Left hindlimb (tissue), 1 donor: ENCODE results near the gene JARID2.
"Not testable (repeated sequence)": the region's sequence is repeated elsewhere in the genome, so short reads cannot be mapped to it uniquely, and the experiment has no call there.

Source experiments
- DNase-seq: peaks from one replicate; pipeline ENCODE4 v3.0.0-alpha.2; 2018

The JARID2 gene

DNA sequence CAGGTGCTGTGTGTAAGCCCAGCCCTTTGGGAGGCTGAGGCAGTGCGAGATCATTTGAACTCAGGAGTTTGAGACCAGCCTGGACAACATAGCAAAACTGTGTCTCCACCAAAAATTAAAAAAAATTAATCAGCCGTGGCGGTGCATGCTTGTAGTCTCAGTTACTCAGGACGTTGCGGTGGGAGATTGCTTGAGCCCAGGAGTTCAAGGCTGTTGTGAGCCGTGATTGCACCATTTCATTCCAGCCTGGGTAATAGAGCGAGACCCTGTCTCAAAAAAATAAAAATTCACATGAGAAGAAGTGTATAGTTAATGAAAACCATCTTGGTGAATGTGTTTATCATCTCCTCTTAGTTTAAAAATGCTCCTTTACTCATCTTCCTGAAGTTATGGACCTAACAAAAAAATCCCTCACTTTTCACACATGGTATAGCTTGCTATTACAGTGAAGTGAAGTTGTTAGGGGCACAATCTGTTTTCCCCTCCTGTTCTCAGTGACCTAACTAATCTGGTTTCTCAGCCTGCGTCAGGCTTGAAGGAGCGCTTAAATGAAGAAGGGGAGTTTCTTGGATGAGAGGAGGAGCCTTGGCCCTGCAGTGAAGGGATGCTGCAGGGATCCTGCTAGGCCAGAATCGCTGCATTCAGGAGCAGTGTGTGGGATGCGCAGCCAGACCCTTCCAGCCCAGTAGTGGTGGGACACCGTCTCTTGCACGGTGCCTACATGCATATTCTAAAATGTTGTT is 45.3 kb downstream of the JARID2 start:
- no peak for DNase-seq

DNA sequence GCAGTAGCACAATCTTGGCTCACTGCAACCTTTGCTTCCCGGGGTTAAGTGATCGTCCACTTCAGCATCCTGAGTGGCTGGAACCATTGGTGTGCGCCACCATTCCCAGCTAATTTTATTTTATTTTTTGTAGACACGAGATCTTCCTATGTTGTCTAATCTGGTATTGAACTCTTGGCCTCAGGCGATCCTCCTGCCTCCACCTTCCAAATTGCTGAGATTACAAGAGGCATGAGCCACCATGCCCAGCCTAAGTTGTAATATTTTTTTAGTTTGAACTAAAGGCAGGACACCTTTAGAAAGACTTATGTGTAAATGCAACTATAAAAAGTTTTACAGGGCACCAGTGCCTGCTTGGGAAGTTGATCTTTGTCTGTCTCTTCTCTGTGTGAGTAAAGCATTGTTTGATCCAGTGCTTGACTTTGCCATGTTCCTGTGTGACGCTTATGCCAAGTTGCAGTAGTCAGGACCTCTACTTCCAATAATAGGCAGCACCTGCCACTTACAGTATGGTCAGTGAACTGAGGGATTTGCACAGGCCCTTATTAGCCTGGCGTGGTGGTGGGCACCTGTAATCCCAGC is 46.9 kb downstream of the JARID2 start:
- DNase-seq: no peak

DNA sequence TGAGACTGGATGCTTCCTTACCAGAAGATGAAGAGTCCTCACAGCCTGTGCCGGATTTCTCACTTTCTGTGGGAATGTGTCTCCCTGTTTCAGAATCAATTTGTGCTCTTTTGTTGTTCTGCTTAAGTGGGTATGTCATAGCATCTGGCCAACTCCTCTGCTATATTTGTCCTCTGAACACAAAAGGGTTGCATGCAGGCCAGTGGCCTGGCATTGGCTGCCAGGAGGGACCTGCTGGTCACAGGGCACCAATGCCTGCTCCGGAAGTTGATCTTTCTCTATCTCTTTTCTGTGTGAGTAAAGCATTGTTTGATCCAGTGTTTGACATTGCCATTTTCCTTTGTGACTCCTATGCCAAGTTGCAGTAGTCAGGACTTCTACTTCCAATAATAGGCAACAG is 47.8 kb downstream of the JARID2 start:
- DNase-seq: no peak

DNA sequence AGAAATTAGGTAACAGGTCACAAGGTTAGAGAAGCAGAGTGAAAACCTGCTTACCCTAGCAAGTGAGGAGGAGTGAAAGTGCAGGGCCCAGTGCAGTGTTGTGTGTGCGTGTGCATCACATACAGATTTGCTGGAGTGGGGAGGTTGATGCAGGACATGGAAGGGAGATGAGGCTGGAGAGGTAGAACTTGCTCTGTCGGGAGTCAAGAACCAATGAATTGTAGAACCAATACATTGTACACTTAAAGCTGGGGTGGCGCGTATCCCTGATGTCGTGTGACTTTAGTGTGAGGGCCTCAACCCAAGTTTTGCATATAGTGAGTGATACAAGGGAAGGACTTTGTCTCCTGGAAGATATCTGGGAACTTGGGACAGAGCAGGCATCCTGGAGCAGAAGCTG is 48.6 kb downstream of the JARID2 start:
- DNase-seq: no peak

- no peak for DNase-seq
Measured at GRCh38 chr6:15296249-15296648, 50.4 kb downstream of the JARID2 start.

GRCh38 chr6:15296735-15297134 is 50.9 kb downstream of the JARID2 start:
- no peak for DNase-seq

DNA sequence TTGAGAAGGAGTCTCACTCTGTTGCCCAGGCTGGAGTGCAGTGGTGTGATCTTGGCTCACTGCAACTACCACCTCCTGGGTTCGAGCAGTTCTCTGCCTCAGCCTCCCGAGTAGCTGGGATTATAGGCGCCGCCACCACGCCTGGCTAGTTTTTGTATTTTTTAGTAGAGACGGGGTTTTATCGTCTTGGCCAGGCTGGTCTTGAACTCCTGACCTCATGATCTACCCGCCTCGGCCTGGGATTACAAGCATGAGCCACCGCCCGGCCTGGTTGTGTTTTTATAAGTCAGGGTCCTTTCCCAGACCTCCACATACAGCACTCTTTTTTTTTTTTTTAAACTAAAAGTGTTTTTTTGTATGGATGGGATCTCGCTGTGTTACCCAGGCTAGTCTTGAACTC is 51.3 kb downstream of the JARID2 start:
- DNase-seq: not testable (repeated sequence)

DNA sequence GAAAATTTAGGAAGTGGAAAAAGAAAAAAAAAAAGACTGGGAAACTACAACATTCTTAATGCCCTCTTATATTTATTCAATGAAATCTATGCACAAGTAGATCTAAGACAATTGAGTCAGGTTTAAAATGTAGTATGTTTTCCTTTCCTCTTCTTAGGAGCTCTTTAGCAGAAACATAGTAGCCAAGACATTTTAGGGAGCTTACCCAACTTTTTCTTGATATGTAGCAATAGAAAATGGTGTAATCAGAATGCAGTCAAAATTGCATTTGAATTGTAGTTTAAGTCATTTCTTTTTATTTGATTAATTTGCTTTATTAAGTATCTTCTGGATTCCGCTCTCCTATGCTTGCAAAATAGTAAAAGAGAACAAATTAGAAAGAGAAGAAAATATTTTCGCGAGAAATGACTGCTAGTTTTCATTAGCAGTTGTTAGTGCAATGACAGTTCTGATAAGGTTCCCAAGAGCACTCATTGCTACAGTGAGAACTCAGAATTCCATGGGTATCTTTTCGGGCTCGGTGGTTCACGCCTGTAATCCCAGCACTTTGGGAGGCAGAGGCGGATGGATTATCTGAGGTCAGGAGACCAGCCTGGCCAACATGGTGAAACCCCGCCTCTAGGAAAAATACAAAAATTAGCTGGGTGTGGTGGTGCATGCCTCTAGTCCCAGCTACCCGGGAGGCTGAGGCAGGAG is 52.2 kb downstream of the JARID2 start:
- DNase-seq: no peak

- no peak for DNase-seq
Measured at GRCh38 chr6:15299430-15300131, 53.7 kb downstream of the JARID2 start.

DNA sequence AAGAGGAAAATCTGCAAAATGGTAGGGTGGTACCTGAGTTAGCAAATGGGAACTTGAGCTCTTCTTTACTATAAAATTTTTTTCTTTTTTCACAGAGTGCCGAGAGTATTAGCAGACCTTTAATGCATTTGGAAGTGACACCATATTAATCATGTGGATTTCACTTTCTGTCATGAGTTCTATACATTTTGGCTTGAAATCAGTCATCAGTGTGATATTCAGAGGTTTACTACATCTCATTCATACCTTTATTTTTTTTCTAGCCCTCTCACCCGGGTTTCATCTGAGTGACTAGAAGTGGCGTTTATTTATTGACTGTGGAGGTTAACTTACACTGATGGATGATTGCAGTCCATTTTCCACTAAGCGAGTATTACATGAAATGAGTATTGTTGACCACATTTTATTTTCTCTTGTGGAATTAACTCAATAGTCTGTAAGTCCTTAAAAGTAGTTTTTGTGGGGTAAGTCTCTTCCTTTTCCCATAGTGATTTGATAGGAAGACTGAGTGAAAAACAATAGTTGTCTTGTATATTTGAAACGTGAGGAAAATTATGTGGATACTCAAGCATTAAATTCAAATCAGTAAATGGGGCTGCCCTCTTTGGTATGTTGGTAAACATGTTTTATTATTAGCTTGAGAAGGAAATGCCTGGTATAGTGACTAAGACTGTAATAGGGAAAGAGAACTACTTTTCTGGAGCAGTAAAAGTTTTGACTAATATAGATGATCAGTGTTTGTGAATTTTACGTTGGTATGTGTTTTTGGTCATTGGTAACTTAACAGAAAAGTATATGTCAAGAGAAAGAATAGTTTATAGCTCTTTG is 55.5 kb downstream of the JARID2 start:
- no peak for DNase-seq

- DNase-seq: no peak
Measured at GRCh38 chr6:15303162-15303919, 57.5 kb downstream of the JARID2 start.

GRCh38 chr6:15303920-15304291 is 58.0 kb downstream of the JARID2 start:
- no peak for DNase-seq

DNA sequence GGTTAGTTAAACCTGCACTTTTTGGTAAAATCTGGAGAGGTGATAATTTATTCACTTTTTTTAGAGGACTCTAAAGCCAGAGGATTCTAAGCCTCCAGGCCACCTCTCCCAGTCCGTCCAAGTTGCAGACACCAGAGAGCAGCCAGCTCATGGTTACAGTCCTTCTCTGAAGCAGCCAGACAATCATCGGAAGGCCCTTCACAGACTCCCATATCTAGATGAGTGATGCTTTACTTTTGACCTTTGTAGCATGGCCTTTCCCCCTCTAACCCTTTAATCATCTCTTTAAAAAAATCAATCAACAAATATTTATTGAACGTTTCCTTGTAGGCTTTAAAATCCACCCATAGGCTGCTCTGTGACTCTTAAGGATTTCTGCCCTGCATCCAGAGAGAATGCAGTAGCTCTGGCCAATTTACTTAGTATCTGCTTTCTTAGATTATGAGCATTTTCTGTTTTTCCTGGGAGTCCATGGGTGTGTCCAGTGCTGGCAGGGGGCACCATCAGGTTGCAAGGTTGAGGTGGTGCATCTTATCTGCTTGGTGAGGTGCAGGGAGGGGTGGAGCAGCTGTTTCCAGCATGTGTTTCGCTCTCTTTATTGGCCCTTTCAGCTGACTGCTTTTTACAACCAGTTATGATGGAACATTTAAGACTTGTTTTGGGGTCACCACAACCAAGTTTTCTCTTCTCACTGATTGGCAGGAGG is 58.6 kb downstream of the JARID2 start:
- no peak for DNase-seq

GRCh38 chr6:15305496-15305895 is 59.6 kb downstream of the JARID2 start:
- DNase-seq: no peak

- DNase-seq: no peak
Measured at GRCh38 chr6:15305909-15306308, 60.0 kb downstream of the JARID2 start.

- DNase-seq: no peak
Measured at GRCh38 chr6:15308435-15309213, 62.8 kb downstream of the JARID2 start.

DNA sequence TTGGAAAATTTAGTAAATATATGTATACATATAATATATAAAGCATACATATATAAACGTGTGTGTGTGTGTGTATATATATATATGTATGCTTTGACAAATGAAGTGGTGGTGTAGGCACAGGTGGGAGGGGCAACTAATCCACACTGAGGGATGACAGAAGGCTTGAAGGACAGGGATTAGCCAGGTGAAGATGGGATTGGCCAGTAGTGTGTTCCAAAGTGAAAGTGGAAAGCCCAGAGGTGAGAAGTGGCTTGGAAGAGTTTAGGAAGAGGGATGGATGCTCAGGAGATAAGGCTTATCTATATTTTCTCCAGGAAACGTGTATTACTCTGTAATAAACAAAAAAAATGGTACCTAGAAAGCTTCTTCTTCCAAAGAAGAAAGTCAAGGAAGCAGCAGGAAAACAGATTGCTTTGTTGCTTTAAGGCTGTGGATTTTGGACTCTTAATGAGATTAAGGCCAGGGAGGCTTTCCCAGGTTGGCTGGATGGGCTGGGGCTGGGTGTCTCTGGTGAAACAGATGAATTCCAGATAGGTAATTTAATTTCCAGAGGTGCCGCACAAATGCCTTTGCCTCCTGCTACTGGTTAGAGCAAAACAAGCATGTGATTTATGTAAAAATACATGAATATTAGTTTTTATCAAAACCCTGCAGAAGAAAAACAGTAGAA is 63.9 kb downstream of the JARID2 start:
- DNase-seq: no peak

DNA sequence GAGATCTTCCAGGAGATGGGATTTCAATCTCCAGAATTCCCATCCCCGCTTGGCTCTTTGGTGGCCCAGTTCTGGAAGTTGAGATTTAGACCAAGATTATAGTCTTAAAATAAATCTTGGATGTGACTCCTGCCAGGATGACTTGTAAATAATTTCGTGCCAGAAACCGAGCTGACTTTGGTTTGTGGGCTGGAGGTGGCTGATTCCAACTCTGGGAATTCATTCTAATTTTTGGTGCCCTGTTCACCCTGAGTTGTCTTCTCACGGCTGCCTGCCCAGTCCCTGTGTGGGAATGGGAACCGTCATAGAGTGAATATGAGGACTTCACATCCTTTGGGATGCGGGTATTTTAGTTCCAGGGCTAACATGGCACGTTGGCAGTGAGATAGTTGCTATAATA is 64.8 kb downstream of the JARID2 start:
- no peak for DNase-seq

DNA sequence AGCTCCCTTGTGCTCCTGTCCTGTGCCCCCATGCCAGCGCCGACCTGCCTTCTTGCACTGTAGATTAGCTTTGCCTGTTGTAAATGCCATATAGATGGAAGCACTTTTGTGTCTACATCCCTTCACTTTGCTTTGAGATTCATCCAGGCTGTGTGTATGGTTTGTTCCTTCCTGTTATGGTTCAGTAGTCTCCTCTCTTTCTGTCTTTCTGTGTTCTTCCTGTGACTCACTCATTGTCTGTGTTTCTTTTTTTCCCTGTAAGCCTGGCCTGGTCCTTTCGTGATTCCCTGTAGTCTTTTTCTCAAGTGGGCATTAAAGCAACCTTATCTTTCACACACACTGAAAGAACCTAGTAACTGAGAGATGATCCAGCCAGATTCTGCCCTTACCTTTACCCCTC is 66.6 kb downstream of the JARID2 start:
- DNase-seq: no peak

DNA sequence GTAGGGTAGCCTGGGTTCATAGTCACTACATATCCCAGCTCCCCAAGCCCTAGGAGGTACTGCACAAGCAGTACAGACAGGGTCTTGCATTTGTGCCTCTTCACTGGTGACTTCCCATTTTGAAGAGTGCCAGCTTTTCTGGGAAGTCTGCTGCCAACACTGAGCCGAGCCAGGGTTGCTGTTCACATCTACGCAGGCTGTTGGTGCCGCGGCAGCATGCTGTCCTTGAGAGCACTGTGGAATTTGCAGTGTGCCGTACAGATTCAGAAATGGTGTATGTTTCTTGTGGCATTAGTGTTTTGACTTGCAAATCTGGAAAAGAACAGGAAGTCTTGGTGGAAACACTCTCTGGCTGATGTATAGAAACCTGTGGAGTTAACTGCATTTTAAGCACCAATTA is 67.5 kb downstream of the JARID2 start:
- no peak for DNase-seq
